ENCODE data around the gene KCNN4.
"Not testable (repeated sequence)": the region's sequence is repeated elsewhere in the genome, so short reads cannot be mapped to it uniquely, and the experiment has no call there.

KCNN4 gene

DNA sequence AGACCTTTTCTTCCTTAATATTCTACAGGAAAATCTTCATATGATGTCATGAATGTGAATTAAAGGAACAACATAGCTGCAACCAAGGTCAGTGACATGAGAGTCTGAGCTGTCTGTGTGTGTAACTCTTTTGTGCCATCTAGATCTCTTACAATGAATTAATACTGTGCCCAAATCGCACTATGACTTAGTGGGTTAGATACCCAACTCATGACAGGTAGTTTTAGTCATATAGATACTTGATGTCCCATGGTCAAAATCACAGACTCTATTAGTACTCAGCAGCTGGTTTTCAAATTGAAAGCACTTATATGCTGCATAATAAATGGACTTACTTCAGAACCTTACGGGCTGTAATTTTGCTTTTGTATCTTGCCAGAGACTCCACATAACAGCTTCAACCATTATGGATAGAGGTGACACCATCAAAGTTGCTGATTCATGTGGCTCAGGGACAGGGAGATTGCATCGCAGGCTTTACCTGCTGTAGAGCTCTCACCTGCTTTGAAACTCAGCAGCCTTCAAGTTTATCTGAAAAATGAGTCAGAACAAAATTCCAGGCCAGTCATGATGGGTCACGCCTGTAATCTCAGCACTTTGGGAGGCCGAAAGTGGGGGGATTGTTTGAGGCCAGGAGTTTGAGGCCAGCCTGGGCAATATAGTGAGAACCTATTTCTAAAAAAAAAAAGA, 34.0 kb upstream of the KCNN4 start:
- no peak for DNase-seq (ENCODE audit: low spot score)
- TF ChIP-seq, protein P1, sequence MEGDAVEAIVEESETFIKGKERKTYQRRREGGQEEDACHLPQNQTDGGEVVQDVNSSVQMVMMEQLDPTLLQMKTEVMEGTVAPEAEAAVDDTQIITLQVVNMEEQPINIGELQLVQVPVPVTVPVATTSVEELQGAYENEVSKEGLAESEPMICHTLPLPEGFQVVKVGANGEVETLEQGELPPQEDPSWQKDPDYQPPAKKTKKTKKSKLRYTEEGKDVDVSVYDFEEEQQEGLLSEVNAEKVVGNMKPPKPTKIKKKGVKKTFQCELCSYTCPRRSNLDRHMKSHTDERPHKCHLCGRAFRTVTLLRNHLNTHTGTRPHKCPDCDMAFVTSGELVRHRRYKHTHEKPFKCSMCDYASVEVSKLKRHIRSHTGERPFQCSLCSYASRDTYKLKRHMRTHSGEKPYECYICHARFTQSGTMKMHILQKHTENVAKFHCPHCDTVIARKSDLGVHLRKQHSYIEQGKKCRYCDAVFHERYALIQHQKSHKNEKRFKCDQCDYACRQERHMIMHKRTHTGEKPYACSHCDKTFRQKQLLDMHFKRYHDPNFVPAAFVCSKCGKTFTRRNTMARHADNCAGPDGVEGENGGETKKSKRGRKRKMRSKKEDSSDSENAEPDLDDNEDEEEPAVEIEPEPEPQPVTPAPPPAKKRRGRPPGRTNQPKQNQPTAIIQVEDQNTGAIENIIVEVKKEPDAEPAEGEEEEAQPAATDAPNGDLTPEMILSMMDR (IDR thresholded peaks at IDR 0.05; ENCODE audit: extremely low read depth, missing control alignments): no peak

GRCh38 chr19:43812688-43813087, 31.9 kb upstream of the KCNN4 start:
- DNase-seq (ENCODE audit: low spot score): no peak
- TF ChIP-seq, protein P1 (IDR thresholded peaks at IDR 0.05; ENCODE audit: extremely low read depth, missing control alignments): no peak

GRCh38 chr19:43812259-43812658, 31.5 kb upstream of the KCNN4 start:
- TF ChIP-seq, protein P1 (IDR thresholded peaks at IDR 0.05; ENCODE audit: extremely low read depth, missing control alignments): no peak
- DNase-seq (ENCODE audit: low spot score): no peak

DNA sequence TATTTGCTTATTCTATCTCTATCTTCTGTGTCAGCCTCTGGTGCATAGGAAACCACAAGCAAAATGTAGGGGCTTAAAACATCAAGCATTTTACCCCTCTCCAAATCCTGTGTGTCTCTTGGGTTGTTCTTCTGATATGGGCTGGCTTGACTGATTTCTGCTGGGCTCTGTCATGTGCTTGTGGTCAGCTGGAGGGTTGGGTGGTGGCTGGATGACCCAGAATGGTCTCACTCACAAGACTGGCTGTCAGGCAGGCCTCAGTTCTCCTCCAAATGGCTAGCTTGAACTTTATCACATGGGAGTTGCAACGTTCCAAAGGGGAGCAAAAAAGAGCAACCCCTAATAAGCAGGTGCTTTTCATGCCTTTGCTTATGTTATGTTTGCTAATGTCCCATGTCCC, 31.1 kb upstream of the KCNN4 start:
- TF ChIP-seq, protein P1 (IDR thresholded peaks at IDR 0.05; ENCODE audit: extremely low read depth, missing control alignments): no peak
- no peak for DNase-seq (ENCODE audit: low spot score)

DNA sequence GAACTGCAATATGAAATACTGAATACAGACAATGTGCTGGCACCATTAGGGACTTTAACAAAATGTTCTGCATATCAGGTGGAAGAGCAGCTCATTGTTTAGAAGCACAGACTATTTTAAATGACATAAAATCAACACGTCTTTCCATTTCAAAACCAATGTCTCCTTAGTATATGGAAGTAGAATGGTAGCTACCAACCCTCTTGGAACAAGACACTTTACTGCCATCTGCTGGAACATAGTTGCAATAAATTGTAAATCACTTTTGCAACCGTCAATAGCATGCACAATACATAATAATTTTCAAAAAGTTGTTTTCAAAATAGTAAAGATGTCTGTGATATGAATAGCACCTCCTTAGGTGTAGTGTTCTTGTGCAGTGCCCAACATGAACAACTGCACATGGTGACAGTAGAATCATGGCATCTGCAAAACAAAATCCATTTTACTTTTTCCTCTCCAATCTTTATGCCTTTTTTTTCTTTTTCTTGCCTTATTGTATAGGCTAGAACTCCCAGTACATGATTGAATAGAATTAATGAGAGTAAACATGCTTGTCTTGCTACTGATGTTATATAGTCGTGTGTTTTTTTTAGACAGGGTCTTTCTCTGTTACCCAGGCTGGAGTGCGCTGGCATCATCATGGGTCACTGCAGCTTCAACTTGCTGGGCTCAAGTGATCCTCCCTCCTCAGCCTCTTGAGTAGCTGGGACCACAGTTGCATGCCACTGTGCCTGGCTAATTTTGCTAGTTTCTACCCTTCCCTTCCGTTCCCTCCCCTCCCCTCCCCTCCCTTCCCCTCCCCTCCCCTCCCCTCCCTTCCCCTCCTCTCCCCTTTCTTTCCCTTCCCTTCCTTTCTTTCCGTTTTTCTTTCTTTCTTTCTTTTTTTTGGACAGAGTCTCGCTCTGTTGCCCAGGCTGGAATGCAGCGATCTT, 29.3 kb upstream of the KCNN4 start:
- TF ChIP-seq, protein P1 (IDR thresholded peaks at IDR 0.05; ENCODE audit: extremely low read depth, missing control alignments): peak; percentile 26
- peak; percentile 62 for DNase-seq (ENCODE audit: low spot score)

DNA sequence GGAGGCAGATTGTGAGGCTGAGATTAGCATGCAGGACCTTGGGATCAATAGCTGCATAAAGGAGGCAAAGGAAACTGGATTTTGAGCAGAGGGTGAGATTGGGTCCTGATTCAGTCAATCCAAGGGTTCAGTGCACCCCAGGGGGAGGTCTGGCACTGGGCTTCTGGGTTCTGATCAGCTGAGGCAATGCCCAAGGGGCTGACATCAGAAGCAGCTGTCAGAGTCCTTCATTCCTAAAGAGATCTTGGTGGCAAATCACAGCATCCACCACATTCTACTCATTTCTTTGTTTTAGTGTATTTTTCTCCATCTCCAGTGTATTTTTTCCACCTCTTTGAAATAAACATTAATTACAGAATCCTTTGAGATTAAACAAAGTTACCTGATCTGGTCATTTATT, 26.9 kb upstream of the KCNN4 start:
- TF ChIP-seq, protein P1 (IDR thresholded peaks at IDR 0.05; ENCODE audit: extremely low read depth, missing control alignments): no peak
- no peak for DNase-seq (ENCODE audit: low spot score)

DNA sequence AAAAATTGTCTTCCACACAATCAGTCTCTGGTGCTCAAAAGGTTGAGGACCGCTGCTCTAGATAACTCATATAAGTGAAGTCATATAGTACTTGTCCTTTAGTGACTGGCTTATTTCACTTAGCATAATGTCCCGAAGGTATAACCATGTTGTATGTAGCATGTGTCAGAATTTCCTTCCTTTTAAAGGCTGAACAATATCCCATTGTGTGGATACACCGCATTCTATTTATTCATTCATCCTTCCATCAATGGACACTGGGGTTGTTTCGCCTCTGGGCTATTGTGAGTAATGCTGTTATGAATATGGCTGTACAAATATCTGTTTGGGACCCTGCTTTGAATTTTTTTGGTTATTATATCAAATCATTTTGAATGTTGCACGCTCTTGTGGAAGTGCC, 26.1 kb upstream of the KCNN4 start:
- no peak for DNase-seq (ENCODE audit: low spot score)
- TF ChIP-seq, protein P1 (IDR thresholded peaks at IDR 0.05; ENCODE audit: extremely low read depth, missing control alignments): no peak

DNA sequence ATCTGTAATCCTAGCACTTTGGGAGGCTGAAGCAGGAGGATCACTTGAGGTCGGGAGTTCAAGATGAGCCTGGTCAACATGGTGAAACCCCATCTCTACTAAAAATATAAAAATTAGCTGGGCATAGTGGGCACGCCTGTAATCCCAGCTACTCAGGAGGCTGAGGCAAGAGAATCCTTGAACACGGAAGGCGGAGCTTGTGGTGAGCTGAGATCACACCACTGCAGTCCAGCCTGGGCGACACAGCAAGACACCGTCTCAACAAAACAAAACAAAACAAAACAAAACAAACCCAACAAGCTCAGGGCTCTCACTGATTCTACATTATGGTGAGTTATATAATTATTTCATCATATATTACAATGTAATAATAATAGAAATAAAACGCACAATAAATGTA, 25.6 kb upstream of the KCNN4 start:
- DNase-seq (ENCODE audit: low spot score): not testable (repeated sequence)

Data from GM20000 (cell line).